Measurements from ENCODE around the gene PARD6G.

DNA sequence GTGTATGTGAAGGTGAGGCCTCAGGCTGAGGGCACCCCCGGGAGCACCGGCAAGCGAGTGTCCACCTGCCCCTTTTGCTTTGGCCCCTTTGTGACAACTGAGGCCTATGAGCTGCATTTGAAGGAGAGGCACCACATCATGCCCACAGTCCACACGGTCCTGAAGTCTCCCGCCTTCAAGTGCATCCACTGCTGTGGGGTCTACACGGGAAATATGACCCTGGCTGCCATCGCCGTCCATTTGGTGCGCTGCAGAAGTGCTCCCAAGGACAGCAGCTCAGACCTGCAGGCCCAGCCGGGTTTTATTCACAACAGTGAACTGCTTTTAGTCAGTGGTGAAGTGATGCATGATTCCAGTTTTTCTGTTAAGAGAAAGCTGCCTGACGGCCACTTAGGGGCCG, 109.3 kb downstream of the PARD6G start:
- no peak for TF ChIP-seq EZH2 (IDR thresholded peaks at IDR 0.05; ENCODE audit: low read depth)
- TF ChIP-seq, protein P1, sequence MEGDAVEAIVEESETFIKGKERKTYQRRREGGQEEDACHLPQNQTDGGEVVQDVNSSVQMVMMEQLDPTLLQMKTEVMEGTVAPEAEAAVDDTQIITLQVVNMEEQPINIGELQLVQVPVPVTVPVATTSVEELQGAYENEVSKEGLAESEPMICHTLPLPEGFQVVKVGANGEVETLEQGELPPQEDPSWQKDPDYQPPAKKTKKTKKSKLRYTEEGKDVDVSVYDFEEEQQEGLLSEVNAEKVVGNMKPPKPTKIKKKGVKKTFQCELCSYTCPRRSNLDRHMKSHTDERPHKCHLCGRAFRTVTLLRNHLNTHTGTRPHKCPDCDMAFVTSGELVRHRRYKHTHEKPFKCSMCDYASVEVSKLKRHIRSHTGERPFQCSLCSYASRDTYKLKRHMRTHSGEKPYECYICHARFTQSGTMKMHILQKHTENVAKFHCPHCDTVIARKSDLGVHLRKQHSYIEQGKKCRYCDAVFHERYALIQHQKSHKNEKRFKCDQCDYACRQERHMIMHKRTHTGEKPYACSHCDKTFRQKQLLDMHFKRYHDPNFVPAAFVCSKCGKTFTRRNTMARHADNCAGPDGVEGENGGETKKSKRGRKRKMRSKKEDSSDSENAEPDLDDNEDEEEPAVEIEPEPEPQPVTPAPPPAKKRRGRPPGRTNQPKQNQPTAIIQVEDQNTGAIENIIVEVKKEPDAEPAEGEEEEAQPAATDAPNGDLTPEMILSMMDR (conservative IDR thresholded peaks at IDR 0.05) = no peak
